Stimulated activated CD4-positive, alpha-beta T cell treated with anti-CD3 and anti-CD28 coated beads, Interleukin-15, amount 100 ng/mL, for 1 hour (primary cell): ENCODE data around the gene CEBPB.
"Not testable (repeated sequence)": the region's sequence is repeated elsewhere in the genome, so short reads cannot be mapped to it uniquely, and the experiment has no call there.

Experiments
- DNase-seq, 2 donors: peaks; one replicate each; pipeline ENCODE4 v3.0.0-alpha.2; 2020; ENCODE audit warnings: low read depth in 1 of 2, low spot score in 1 of 2

The CEBPB gene

GRCh38 chr20:50169329-50169823 lies 21.3 kb upstream of the CEBPB start:
- peak; percentile 60 to 77 for DNase-seq

- no peak for DNase-seq
Observed at GRCh38 chr20:50170549-50171220, 19.9 kb upstream of the CEBPB start.

- no peak for DNase-seq
Observed at GRCh38 chr20:50172347-50173013, 18.1 kb upstream of the CEBPB start.

- no peak for DNase-seq
Observed at GRCh38 chr20:50174456-50174855, 16.2 kb upstream of the CEBPB start.

GRCh38 chr20:50175938-50176933 lies 14.4 kb upstream of the CEBPB start:
- DNase-seq: no peak

GRCh38 chr20:50178672-50179071 lies 12.0 kb upstream of the CEBPB start:
- DNase-seq: not testable (repeated sequence)

- no peak for DNase-seq
Observed at GRCh38 chr20:50181344-50181743, 9.3 kb upstream of the CEBPB start.

- no peak for DNase-seq
Observed at GRCh38 chr20:50182346-50182745, 8.3 kb upstream of the CEBPB start.

- DNase-seq: no peak
Observed at GRCh38 chr20:50185426-50185825, 5.2 kb upstream of the CEBPB start.

GRCh38 chr20:50186151-50186885 lies 4.3 kb upstream of the CEBPB start:
- DNase-seq: peak; percentile 70 to 80

GRCh38 chr20:50186987-50187402 lies 3.6 kb upstream of the CEBPB start:
- DNase-seq: no peak

GRCh38 chr20:50187403-50188051 lies 3.1 kb upstream of the CEBPB start:
- DNase-seq: no peak

GRCh38 chr20:50188287-50188688 lies 2.3 kb upstream of the CEBPB start:
- no peak for DNase-seq

GRCh38 chr20:50188879-50189680 lies 1.6 kb upstream of the CEBPB start:
- no peak for DNase-seq

- peak in 1 of 2 donors; percentile 28 for DNase-seq
Observed at GRCh38 chr20:50189681-50190250, 864 bp upstream of the CEBPB start.

- DNase-seq: peak; percentile 40 to 47
Observed at GRCh38 chr20:50191065-50191543, 474 bp downstream of the CEBPB start.

GRCh38 chr20:50191544-50192363 lies 1.1 kb downstream of the CEBPB start:
- DNase-seq: peak; percentile 10 to 55
